Subcutaneous adipose tissue (tissue), 4 donors: ENCODE data around the gene SLC39A3. TPM values are rescaled to one million over a fixed set of nuclear protein-coding genes. Genes with fewer than 3 reads are reported as not detected.

Source experiments
- total RNA-seq, 4 donors: library from RNA; depleted of rRNA; stranded (reverse); fragments of >200 nt; gene quantifications; one replicate each; pipeline ENCODE4 v1.1.0, GENCODE V29; 2016
- TF ChIP-seq, protein P1 (sequence below): fragments of 450-650 bp; IDR thresholded peaks from one replicate; pipeline ENCODE4 v1.5.1; 2016; ENCODE audit warnings: low read depth, mild to moderate bottlenecking, control low read depth, antibody characterized with exemption, moderate library complexity

The SLC39A3 gene
- total RNA-seq, 4 donors from 2014 or later: 15.2 to 25.4 (median 21.3) TPM

DNA sequence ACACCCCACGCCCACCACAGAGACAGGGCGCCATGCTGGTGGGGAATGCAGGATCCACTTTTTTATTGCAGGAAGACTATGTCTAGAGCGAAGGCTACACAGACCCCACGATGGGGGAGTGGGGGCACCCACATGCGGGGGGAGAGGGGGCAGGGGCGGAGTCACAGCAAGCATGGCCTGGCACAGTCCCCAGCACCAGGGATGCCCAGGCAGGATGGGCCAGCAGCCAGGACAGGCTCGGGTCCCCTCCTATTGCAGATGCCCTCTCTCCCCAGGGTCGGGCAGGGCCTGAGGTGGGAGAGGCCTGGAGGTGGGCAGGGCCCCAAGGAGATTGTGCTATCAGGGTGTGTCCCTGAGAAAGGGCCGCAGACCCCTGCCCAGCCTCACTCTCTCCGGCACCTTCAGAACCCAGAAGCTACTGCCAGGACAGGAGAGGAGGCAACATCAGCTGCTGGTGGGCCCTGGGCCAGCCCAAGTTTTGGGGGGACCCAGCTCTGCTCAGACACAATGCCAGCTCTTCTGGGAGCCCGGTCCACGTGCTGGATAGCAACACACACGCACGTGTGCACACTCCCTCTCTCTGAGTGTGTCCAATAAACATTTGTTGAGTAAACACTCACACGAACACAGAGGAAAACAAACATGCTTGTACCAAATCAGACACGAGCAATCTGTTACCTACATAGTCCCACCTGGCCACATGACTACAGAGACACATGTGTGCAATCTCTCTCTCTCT, 25.1 kb downstream of the SLC39A3 start:
- TF ChIP-seq, protein P1, sequence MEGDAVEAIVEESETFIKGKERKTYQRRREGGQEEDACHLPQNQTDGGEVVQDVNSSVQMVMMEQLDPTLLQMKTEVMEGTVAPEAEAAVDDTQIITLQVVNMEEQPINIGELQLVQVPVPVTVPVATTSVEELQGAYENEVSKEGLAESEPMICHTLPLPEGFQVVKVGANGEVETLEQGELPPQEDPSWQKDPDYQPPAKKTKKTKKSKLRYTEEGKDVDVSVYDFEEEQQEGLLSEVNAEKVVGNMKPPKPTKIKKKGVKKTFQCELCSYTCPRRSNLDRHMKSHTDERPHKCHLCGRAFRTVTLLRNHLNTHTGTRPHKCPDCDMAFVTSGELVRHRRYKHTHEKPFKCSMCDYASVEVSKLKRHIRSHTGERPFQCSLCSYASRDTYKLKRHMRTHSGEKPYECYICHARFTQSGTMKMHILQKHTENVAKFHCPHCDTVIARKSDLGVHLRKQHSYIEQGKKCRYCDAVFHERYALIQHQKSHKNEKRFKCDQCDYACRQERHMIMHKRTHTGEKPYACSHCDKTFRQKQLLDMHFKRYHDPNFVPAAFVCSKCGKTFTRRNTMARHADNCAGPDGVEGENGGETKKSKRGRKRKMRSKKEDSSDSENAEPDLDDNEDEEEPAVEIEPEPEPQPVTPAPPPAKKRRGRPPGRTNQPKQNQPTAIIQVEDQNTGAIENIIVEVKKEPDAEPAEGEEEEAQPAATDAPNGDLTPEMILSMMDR: no peak

DNA sequence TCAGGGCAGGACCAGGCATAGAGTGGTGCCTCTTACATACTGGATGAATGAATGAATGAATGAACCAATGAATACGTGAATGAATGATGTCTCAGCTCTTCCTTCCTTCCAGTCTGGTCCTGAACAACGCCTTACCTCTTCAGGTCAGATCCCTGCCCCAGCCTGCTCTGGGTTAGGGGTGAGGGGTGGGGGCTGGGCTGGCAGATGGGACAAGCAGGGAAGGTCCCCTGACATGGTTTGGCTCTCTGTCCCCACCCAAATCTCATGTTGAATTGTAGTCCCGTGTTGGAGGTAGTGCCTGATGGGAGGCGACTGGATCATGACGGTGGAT, 28.0 kb downstream of the SLC39A3 start:
- TF ChIP-seq, protein P1: no peak

DNA sequence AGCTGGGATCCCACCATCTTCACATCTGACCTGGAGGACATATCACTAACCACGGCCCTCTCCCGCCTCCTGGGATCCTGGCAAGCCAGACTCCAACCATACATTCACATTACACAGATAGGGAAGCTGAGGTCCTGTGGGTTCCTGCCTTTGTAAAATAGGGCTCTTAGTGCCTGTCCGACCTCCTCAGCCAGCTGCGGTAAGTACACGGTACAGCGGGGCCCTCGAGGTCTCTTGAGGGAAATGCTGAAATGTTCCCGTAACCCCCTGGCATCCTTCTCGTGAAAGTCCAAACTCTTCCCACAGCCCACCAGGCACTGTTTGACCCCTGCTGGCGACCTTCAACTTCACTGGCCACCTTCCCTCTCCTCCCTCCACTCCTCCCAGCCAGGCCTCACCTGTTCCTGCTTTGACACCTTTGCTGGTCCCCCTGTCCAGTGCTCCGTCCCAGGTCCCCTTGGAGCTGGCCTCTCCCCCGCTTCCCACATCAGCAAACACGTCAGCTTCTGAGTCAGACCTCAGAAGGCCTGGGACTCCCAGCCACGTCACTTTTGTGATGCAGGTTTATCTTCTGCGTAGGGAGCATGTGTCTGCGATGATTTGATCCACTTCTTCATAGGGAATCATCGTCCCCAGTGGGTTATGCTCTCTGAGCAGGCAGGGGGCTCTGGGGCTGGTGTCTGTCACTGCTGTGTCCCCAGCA, 28.5 kb downstream of the SLC39A3 start:
- TF ChIP-seq, protein P1: no peak

DNA sequence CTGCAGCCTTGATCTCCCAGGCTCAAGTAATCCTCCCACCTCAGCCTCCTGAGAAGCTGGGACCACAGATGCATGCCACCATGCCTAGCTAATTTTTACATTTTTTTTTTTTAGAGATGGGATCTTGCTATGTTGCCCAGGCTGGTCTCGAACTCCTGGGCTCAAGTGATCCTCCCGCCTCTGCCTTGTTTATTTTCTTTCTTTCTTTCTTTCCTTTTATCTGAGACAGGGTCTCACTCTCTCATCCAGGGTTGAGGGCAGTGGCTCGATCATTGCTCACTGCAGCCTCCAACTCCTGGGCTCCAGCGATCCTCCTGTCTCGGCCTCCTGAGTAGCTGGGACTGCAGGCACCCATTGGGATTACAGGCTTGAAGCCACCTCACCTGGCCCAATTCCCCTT, 33.6 kb downstream of the SLC39A3 start:
- TF ChIP-seq, protein P1: no peak

DNA sequence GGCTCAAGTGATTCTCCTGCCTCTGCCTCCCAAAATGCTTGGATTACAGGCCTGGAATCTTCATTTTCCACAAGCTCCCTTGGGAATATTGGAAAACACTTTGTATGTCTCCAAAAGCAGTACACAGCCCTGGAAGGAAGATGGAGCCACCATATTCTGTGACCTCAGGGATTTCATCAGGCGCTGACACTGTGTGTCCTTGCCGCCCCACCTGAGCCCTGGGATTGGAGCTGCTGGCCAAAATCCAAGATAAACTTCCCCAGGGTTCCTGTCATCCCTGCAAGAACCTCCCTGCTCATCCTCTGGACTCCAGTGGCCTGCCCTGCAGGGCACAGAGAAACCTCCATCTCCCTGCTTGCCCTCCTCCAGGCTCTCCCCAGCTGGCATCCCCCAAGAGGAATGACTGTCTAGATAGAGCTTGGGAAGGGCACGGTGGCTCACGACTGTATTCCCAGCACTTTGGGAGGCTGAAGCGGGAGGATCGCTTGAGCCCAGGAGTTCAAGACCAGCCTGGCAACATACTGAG, 36.1 kb downstream of the SLC39A3 start:
- TF ChIP-seq, protein P1: no peak

DNA sequence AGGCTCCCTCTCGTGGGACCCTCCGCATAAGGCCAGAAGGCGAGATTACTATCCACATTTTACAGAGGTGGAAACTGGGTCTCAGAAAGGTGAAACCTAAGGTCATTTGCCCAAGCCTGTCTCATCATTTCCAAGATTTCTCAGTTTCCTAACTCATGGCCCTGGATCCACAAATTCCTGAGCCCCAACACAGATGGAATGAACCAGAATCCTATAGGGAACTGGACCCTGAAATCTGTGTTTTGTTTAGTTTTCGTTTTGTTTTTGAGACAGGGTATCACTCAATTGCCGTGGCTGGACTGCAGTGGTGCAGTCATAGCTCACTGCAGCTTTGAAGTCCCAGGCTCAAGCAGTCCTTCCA, 36.8 kb downstream of the SLC39A3 start:
- TF ChIP-seq, protein P1: no peak

DNA sequence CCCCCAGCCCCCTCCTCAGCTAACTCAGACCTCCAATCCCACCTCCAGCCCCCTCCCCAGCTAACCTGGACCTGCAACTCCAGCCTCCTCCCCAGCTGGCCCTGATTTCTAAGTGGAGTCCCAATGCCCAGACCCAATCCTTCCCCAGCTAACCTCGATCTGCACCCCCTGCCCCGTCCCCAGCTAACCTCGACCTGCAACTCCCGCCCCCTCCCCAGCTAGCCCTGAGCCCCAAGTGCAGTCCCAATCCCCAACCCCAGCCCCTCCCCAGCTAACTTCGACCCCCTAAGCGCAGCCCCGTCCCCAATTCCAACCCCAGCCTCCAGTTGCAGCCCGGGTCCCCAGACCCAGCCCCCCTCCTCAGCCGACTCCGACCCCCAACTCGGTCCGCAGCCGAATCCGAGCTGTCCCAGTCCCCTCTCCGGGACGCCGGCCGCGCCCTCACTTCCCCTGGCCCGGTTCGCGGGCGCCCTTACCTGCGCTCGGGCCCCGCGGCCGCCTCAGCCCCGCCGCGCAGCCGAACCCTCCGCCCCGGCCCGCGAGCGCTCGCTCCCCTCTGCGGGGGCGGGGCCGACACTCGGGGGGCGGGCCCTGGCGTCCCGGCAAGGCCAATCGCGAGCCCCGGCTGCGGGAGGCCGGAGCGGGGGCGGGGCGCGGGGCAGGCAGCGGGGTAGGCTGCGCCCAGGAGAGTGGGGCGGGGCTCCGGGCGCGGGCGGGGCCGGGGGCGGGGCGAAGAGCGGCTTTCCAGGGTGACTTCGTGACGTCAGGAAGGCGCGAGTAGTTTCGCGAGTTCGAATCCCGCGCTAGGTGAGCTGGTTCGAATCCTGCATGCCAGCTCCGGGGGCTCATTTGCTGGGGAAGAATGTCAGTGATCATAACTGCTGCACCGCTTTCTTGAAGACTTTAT, 37.4 kb downstream of the SLC39A3 start, which contains the start of gene GNG7:
Gene GNG7, minus strand, starts transcription at position 525 of the 907 bp plus-strand sequence. CDS start 182,006 bp downstream, outside the sequence.
- TF ChIP-seq, protein P1: no peak
